Hematopoietic multipotent progenitor cell treated with erythropoietin and hydrocortisone succinate and interleukin-3 and kit ligand, for 17 days (in vitro differentiated cells): Measurements from ENCODE around the gene RPSA.
"Not testable (repeated sequence)": the region's sequence is repeated elsewhere in the genome, so short reads cannot be mapped to it uniquely, and the experiment has no call there.

Experiments
- DNase-seq: peaks from one replicate; pipeline ENCODE4 v3.0.0-alpha.2; 2015; ENCODE audit warnings: low spot score

Gene RPSA

DNA sequence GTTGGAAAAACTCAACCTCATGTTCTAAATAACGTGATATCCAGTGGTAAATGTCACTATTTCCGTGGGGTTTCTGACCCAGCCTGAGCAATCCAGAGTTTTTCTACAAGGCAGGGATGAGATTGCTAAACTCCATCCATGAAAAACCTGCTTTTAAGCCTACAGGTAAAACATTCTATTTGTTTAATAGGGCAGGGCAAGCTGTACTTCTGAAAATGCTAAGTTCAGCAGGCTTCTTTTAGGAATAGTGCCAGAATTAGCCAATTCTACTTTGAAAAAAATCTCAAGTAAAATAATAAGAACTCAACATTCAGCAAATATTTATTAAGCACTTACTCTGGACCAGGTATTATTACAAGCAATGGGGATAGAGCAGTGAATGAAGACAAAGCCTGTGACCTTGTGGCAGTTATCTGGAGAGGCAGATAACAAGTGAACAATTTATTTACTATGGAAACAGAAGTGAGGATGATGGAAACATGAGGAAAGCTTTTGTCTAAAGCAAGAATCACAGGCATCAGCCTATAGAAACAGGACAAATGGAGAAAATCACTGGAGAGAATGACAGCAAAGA, 13.3 kb downstream of the RPSA start:
- DNase-seq = no peak

DNA sequence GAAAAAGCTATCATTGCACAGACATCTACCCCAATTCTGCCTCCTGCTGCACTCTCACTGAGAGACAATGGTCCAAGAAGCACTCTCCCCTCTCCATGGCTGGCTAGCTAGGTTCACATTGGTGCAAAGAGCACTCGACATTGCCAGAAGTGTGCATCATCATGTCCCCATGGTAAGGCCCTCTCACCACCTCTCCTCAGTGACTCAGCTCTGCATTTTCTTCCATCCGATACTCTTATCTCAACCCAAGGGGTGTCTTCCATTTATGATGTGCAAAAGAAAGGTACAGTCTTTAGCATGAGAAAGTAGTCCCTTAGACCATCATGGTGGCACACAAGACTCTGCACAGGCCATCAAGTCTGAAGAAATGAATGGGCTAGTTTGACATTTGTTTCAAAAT, 14.0 kb downstream of the RPSA start:
- DNase-seq = no peak

DNA sequence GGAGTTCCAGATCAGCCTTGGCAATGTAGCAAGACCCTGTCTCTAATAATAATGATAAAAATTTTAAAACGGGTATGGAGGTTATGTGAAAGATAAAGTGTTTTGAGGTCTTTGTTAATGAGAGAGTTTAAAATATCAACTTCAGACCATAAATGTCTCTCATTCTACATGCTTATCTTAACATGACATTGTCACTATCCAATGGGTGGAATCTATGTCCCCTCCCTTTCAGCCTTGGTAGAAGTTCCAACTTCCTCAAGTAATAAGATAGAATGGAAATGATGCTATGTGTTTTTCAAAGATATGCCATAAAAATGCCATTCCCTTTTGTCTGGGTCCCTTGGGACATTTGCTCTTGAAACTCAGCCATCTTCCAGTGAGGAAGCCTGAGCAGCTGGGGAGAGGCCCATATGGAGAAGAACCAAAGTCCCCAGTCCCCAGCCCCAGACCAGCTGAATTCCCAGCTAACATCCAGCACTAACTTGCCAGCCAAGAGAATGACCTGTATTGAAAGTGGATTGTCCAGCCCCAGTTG, 17.0 kb downstream of the RPSA start:
- no peak for DNase-seq

DNA sequence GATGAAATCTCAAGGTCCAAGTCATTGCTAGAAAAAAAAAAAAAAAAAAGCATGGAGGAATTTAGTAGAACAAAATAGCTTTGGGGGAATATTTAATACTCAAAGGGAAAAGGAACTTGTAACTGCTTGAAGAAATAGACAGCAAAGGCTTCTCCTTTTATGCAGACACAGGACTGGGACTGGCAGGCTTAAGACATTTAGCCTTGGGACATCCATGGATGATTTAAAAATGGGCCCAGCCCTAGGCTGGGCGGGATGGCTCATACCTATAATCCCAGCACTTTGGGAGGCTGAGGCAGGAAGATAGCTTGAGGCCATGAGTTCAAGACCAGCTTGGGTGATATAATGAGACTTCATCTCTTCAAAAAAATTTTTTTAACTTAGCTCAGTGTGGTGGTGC, 19.8 kb downstream of the RPSA start:
- DNase-seq = no peak

DNA sequence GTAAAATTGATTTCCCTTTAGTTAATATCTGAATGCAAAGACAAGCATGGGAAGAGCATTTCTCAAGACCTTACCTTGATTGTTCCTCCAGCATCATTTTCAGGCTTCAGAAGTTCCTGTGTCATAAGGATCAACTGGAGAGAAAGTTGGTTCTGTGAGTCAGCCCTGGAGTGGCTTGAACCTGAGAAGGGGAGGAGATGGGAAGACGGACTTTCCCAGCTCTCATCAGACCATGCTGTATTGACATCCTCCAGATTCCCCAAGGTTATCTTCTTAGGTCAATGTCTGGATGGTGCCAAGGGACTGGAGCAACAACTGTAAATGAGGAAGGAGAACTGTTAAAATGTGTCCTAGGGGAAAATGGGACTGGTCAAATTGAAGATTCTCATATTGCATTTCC, 21.0 kb downstream of the RPSA start:
- no peak for DNase-seq

DNA sequence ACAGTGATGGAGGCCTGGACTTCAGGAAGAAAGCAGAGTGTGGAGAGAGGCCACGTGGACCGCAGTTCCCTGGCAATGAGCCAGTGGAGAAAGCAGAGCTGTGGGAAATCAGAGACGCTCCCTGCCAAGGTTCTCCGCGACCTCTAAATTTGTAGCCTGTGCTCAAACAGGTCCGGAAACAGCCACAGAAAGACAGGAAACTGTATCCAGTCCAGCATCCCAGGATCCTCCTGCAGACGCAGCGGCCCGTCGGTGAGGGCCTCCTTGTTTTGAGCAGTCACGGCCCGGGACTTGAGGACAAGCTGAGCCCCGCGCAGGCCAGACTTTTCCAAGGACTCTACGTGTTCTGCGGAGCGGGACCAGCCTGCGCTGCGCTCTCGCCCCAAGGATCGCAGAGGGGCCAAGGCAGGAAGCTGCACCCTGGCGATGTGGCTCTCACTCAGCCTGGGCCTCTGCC, 22.3 kb downstream of the RPSA start:
- no peak for DNase-seq

DNA sequence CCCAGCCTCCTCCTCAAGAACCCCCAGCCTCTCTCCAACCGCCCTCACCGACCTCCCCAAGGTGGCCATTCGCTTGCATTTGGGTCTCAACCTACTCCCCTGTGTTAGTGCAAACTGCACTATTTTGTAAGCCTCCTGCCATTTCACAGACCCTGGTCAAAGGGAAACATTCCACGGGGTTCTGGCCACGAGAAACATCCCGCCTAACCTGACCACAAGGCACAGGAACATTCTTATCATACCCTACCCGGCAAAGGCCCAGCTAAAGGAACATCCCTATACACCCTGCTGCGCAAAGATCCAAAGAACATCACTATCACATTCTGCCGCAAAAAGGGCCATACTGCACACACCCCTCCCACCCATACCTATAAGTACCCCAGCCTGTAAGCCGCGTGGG, 22.9 kb downstream of the RPSA start:
- DNase-seq = no peak

DNA sequence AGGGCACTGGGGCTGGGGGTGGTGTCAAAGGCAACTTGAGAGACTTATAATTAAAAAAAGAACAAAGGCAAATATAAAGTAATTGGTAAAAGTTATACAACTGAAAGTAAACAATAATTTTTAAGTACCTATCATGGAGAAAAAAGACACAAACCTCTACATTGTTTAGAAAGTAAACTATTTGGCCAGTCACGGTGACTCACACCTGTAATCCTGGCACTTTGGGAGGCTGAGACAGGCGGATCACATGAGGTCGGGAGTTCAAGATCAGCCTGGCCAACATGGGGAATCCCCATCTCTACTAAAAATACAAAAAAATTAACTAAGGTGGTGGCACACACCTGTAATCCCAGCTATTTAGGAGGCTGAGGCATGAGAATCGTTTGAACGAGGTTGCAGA, 25.8 kb downstream of the RPSA start:
- no peak for DNase-seq

DNA sequence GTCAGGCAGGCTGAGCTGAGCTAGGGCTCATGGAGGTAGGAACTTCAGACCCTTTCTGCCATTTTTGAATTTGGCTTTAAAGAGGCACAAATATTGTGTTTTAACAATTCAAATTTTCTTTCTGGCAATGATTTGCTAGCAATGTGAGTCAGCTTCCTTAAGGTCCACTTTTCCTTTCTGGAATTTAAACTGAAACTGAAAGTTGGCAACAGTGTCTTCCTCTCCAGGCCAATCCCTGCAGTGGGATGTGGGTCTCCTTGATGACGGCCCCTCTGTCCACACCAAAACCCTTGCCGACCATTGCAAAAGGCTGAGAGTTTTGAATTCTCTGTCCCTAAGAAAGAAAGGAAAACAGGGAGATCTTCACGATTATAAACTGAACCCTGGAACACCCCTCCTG, 27.1 kb downstream of the RPSA start:
- DNase-seq = no peak

DNA sequence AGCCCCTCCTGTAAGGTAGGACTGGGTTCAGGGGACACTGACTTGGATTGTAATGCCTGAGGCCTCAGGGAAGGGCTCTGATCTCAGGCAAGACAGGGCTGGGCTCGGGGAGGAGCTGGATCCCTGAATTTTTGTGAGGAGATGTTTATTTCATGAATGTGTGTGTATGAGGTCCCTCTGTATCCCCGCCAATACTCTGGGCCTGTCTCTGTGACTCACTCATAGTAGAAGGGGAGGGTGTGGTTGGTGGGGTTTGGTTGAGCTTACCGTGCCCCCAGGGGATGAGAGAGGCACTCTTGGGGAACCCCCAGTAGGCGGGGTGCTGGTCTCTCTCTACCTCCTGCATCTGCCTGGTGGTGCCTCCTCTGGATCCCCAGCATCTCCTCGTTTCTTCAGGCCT, 28.1 kb downstream of the RPSA start:
- no peak for DNase-seq

DNA sequence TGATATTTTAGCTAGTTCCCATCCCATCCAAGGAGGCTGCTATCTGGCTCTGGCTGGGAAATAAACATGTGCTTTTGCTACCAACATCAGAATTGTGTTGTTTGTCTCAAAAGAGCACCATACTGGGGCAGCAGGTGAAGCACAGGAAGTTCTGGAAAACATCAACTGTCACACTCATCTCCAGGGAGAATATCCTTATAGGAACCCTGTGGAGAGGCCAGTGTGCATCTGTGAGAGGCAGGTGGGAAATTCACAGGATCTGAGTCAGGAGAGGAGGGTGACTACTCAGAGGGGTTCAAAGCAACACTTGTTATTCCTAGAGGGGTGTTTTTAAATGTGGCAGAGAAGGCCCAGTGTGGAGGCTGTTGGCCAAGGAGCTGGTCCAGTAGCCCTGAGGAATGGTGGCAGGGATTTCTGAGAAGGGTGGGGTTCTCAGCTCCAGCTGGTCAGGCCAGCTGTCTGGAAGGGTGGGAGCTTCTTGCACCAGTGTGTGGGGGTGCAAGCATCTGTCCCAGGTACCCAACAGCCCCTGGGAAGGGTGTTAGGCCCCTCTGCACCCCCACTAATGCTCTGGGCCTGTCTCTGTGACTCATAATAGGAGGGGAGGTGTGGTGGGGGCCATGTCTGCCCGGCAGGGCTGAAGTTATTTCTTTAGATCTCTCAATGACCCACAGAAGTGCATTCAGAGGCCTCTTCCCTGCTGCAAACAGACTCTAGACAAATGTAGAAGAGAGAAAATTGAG, 28.7 kb downstream of the RPSA start:
- DNase-seq = no peak

DNA sequence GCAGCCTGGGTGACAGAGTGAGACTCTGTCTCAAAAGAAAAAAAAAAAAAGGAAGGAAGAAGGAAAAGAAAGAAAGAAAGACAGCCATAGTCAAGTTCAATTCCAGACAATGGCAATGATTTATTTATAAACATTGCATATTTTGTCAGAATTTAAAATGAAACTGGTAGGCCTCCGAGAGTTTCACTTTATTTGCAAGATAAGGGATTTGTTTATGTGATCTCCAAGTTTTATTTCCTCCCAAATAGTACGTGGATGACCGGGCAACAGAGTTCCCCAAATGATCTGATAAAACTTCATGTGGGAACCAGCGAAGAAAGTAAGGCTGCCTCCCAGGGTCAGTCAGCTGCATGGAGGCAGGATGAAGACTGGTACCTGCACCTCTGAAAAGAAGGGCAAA, 32.4 kb downstream of the RPSA start:
- no peak for DNase-seq

DNA sequence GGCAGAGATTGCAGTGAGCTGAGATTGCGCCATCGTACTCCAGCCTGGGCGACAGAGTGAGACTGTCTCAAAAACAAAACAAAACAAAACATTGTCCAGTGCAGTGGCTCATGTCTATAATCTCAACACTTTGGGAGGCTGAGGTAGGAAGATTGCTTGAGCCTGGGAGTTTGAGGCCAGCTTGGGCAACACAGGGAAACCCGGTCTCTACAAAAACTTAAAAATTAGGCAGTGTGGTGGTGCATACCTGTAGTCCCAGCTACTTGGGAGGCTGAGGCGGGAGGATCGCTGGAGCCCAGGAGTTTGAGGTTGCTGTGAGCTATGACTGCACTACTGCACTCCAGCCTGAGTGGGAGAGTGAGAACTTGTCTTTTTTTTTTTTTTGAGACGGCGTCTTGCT, 33.8 kb downstream of the RPSA start:
- DNase-seq = no peak

DNA sequence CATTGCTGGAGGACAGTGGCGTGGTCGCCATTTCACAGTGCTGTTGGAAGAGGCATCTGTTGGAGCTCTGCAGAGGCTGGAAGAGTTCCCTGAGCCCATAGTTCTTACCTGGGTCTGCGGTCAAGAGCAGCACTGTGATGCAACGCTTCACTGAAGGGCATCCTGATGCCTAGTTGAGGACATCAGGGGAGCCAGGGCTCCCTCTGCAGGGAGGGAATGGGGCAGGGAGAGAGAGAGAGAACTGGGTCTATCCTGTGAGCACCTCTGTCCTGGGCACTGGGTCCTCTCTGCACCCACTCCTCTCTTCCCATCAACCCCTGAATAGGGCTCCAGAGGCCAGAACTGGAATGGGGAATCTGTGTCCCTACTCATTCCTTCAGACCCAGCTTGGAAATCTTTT, 37.0 kb downstream of the RPSA start:
- no peak for DNase-seq

DNA sequence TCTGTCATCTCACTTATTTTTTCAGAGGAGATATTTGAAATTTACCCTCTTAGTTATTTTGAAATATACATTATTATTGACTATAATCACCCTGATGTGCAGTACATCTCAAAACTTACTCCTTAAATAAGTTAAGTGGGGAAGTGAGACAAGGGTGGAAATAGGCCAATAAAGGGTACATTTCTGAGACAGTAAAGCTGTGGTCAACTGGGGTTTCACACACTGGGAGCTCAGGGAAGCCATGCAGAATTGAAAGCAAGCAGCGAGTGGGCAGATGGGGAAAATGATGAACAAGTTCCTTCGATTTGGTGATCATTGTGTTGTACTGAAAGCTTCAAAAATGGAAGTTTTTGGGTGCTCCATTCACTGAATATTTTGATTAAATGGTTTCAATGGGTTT, 39.4 kb downstream of the RPSA start:
- DNase-seq = no peak

DNA sequence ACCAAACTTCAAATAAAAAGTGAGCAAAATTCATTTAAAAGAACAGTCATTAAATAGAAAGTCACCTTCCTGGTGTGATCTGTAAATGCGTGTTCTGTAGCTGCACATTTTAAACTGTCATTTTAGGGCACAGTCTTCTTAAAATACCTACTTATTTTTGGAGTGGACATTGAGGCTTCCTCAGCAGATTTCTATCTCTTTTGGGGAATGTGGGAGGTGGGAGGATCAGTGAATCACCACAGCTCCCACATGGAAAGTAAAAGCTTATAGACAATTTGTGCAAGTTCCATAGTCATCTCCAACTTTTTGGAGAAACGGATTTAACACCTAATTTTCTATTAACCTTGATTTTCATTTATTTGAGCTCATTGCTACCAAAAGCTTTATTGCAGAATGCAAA, 39.9 kb downstream of the RPSA start:
- no peak for DNase-seq

DNA sequence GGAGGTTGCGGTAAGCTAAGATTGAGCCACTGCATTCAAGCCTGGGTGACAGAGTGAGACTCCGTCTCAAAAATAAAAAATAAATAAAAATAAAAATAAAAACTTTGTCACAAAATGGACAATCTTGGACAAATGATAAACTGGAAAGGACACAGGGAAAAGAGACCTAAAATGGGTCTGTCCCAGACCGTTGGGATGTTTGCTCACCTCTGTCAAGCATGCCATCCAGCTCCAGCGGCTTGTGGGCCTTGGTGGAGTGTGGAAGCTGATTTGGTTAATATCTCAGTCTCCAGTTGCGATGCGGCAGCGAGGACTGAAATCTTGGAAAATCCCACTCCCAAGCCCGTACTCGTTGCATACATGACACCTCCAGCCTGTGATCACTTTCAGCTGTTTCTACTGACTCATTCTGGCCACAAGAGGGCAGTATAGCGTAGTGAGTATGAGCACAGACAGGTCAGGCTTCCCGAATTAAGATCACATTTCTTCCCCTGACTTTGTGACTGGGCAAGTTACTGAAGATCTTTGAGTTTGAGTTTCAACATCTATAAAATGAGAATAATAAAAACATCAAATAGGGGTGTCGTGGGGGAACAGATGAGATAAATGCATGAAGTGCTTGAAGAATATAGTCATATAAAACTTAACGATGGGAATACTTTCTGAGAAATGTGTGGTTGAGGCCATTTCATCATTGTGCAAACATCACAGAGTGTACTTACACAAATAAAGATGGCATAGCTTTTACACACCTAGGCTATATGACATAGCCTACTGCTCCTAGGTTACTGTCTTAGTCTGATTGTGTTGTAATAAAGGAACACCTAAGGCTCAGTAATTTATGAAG, 41.3 kb downstream of the RPSA start:
- DNase-seq = peak; percentile 81

DNA sequence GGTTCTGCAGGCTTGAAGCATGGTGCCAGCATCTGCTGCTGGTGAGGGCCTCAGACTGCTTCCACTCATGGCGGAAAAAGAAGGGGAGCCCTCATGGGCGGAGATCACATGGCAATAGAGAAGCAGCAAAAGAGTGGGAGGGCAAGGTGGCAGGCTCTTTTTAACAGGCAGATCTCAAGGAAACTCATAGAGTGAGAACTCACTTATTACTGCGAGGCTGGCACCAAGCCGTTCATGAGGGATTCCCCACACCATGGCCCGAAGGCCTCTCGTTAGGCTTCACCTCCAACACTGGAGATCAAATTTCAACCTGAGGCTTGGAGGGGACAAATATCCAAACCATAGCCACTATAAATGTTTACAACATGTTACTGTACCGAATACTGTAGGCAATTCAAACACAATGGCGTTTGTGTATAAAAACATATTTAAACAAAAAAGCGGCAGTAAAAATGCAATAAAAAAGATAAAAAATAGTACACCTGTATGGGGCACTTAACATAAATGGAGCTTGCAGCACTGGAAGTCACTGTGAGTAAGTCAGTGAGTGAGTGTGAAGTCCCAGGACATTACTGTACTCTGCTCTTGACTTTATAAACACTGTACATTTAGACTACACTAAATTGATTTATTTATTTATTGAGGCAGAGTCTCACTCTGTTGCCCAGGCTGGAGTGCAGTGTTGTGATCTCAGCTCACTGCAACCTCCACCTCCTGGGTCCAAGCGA, 42.1 kb downstream of the RPSA start:
- no peak for DNase-seq

DNA sequence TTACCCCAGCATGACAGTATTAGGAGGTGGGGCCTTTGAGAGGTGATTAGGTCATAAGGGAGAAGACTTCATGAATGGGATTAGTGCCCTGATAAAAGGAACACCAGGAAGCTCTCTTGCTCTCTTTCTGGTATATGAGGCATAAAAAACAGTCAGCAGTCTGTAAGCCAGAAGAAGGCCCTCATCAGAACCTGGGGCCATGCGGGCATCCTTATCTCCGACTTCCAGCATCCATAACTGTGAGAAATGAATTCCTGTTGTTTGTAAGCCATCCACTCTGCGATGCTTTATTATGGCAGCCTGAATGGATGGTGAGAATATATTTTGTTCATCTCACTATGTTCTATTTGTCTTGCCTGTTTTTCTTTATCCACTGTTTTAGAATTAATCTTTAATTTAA, 43.3 kb downstream of the RPSA start:
- no peak for DNase-seq

DNA sequence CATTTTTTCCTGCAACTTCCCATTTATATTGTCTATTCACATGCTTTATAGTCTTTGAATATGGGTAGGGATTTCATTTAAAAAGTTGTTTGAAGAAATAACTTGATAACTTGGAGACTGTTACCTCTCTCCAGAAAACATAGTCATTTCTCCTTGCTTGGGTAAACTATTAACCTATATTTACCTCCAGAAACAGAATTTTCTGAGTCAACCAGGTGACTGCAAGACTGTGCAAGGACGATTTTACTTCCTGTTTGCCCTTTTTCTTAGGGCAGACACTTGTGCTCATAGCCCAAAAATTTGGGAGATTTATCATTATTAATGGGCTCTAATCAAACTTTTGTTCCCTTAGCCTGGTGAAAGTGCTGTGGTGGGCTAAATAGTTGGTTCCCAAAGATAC, 46.6 kb downstream of the RPSA start:
- no peak for DNase-seq

DNA sequence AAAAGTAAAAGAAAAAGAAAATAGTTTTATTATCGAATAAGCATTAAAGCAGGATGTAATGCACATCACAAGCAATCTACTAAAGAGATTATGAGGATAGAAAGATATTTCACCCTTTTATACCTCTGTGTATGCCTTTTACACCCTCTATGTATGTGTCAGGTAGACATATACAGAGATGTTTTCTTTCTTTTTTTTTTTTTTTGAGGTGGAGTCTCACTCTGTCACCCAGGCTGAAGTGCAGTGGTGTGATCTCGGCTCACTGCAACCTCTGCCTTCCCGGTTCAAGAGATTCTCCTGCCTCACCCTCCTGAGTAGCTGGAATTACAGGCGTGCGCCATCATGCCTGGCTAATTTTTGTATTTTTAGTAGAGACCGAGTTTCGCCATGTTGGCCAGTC, 47.4 kb downstream of the RPSA start:
- DNase-seq = not testable (repeated sequence)

DNA sequence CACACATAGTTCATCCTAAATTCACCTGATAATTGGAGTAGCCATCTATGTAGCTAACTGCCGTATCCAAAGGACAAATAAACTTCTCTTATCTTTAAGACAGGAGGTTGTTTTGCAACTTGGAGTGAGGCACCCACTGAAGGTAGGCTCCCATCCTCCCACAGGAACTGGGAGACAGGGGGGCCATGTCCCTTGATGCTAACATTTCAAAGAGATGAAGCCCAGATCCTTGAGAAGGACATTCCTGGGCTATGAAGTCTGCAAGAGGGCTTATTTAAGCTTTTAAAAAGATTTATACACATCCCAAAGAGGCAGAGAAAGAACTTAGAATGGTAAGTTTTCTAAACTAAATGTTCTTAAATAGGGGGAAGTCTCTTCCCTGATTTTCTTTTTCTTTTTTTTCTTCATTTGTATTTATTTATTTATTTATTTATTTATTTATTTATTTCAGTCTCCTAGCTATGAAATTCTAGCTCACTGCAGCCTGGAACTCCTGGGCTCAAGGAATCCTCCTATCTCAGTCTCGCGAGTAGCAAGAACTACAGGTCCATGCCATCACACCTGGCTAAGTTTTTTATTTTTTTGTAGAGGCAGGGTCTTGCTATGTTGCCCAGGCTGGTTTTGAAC, 48.2 kb downstream of the RPSA start:
- no peak for DNase-seq
